HEK293 (cell line): Measurements from ENCODE around the gene FAM20B.

Source experiments
- CTCF ChIA-PET: fragments of 350-600 bp; formaldehyde crosslinking; extraction: SDS; loops from one replicate; lab custom pipeline; 2021; ENCODE audit warnings: antibody characterized with exemption; lab: Yijun Ruan, JAX
- POLR2A ChIA-PET: fragments of 300-600 bp; formaldehyde crosslinking; extraction: SDS; loops from one replicate; lab custom pipeline; 2020; ENCODE audit warnings: antibody characterized with exemption, inconsistent platforms; lab: Yijun Ruan, JAX
- H3K27ac ChIP-seq: fragments of 200-500 bp; sonication (Bioruptor generic); 2 replicates; pipeline ENCODE4 v1.5.1; 2014; ENCODE audit warnings: low read depth, low read length, control low read depth, inconsistent platforms; ENCODE audit errors: extremely low read depth
- H3K36me3 ChIP-seq, 2 experiments: fragments of 200-500 bp in 1 of 2; sonication (Bioruptor generic) in 1 of 2; 1 replicate in 1 of 2; 2 replicates in 1 of 2; pipeline ENCODE4 v1.5.1; 2014 to 2017; ENCODE audit warnings: inconsistent platforms in 2 of 2, low read length in 2 of 2; ENCODE audit not compliant: control insufficient read depth in 2 of 2, insufficient read depth in 1 of 2
- H3K4me1 ChIP-seq: fragments of 200-500 bp; sonication (Bioruptor generic); 2 replicates; pipeline ENCODE4 v1.5.1; 2014; ENCODE audit warnings: mild to moderate bottlenecking, low read length, inconsistent platforms; ENCODE audit not compliant: control insufficient read depth, insufficient read depth
- H3K4me3 ChIP-seq: 2 replicates; pipeline ENCODE4 v1.5.1; 2011; ENCODE audit warnings: low read depth, mild to moderate bottlenecking, control low read depth, low read length, moderate library complexity
- H3K9me3 ChIP-seq: fragments of 200-500 bp; sonication (Bioruptor generic); 2 replicates; pipeline ENCODE4 v1.5.1; 2014; ENCODE audit warnings: low read depth, low read length, inconsistent platforms; ENCODE audit not compliant: control insufficient read depth, insufficient read depth
- GLI4 ChIP-seq: fragments of 450-650 bp; formaldehyde crosslinking; IDR thresholded peaks from 2 replicates; pipeline ENCODE4 v1.5.1; 2016; ENCODE audit warnings: missing biosample characterization, missing genetic modification characterization
- MYNN ChIP-seq: fragments of 450-650 bp; formaldehyde crosslinking; IDR thresholded peaks from 2 replicates; pipeline ENCODE4 v1.5.1; 2016; ENCODE audit warnings: missing biosample characterization, missing genetic modification characterization, borderline replicate concordance
- SALL2 ChIP-seq: fragments of 450-650 bp; formaldehyde crosslinking; IDR thresholded peaks from 2 replicates; pipeline ENCODE4 v1.5.0; 2017; ENCODE audit warnings: missing biosample characterization, mild to moderate bottlenecking, missing genetic modification characterization, borderline replicate concordance
- ZBTB20 ChIP-seq: fragments of 450-650 bp; formaldehyde crosslinking; IDR thresholded peaks from 2 replicates; pipeline ENCODE4 v1.5.1; 2016; ENCODE audit warnings: missing biosample characterization, missing genetic modification characterization
- ZFP69B ChIP-seq: fragments of 450-650 bp; formaldehyde crosslinking; IDR thresholded peaks from 2 replicates; pipeline ENCODE4 v1.5.1; 2016; ENCODE audit warnings: missing biosample characterization, missing genetic modification characterization
- ZNF121 ChIP-seq: fragments of 450-650 bp; formaldehyde crosslinking; IDR thresholded peaks from 2 replicates; pipeline ENCODE4 v1.5.1; 2016; ENCODE audit warnings: missing biosample characterization, missing genetic modification characterization
- ZNF146 ChIP-seq: fragments of 450-650 bp; formaldehyde crosslinking; IDR thresholded peaks from 2 replicates; pipeline ENCODE4 v1.5.1; 2016; ENCODE audit warnings: missing biosample characterization, missing genetic modification characterization
- ZNF221 ChIP-seq: fragments of 450-650 bp; formaldehyde crosslinking; IDR thresholded peaks from 2 replicates; pipeline ENCODE4 v1.5.1; 2017; ENCODE audit warnings: missing biosample characterization, missing genetic modification characterization, borderline replicate concordance
- ZNF223 ChIP-seq: fragments of 450-650 bp; formaldehyde crosslinking; IDR thresholded peaks from 2 replicates; pipeline ENCODE4 v1.5.1; 2016; ENCODE audit warnings: missing biosample characterization, missing genetic modification characterization
- ZNF24 ChIP-seq: fragments of 450-650 bp; formaldehyde crosslinking; IDR thresholded peaks from 2 replicates; pipeline ENCODE4 v1.5.1; 2016; ENCODE audit warnings: missing biosample characterization, missing genetic modification characterization
- ZNF292 ChIP-seq: fragments of 450-650 bp; formaldehyde crosslinking; IDR thresholded peaks from 2 replicates; pipeline ENCODE4 v1.5.1; 2016; ENCODE audit warnings: low read depth, missing biosample characterization, missing genetic modification characterization, borderline replicate concordance
- ZNF335 ChIP-seq: fragments of 450-650 bp; formaldehyde crosslinking; conservative IDR thresholded peaks from 2 replicates; pipeline ENCODE4 v1.5.1; 2016; ENCODE audit warnings: missing biosample characterization, missing genetic modification characterization
- ZNF423 ChIP-seq: fragments of 450-650 bp; formaldehyde crosslinking; IDR thresholded peaks from 2 replicates; pipeline ENCODE4 v1.5.1; 2016; ENCODE audit warnings: missing biosample characterization, missing genetic modification characterization
- ZNF426 ChIP-seq: fragments of 450-650 bp; formaldehyde crosslinking; IDR thresholded peaks from 2 replicates; pipeline ENCODE4 v1.5.1; 2017; ENCODE audit warnings: missing biosample characterization, missing genetic modification characterization, mild to moderate bottlenecking, inconsistent platforms, moderate library complexity
- ZNF48 ChIP-seq: fragments of 450-650 bp; formaldehyde crosslinking; IDR thresholded peaks from 2 replicates; pipeline ENCODE4 v1.5.1; 2016; ENCODE audit warnings: missing biosample characterization, missing genetic modification characterization
- ZNF521 ChIP-seq: fragments of 450-650 bp; formaldehyde crosslinking; IDR thresholded peaks from 2 replicates; pipeline ENCODE4 v1.5.1; 2017; ENCODE audit warnings: missing biosample characterization, mild to moderate bottlenecking, missing genetic modification characterization
- ZNF529 ChIP-seq: fragments of 450-650 bp; formaldehyde crosslinking; IDR thresholded peaks from 2 replicates; pipeline ENCODE4 v1.5.1; 2017; ENCODE audit warnings: missing genetic modification characterization, missing biosample characterization; ENCODE audit not compliant: insufficient replicate concordance
- ZNF623 ChIP-seq: fragments of 450-650 bp; formaldehyde crosslinking; IDR thresholded peaks from 2 replicates; pipeline ENCODE4 v1.5.1; 2016; ENCODE audit warnings: missing biosample characterization, missing genetic modification characterization
- ZNF654 ChIP-seq: fragments of 450-650 bp; formaldehyde crosslinking; IDR thresholded peaks from 2 replicates; pipeline ENCODE4 v1.5.1; 2016; ENCODE audit warnings: low read depth, missing biosample characterization, missing genetic modification characterization
- ZNF664 ChIP-seq: fragments of 450-650 bp; formaldehyde crosslinking; IDR thresholded peaks from 2 replicates; pipeline ENCODE4 v1.5.1; 2016; ENCODE audit warnings: missing biosample characterization, missing genetic modification characterization
- ZNF792 ChIP-seq: fragments of 450-650 bp; formaldehyde crosslinking; IDR thresholded peaks from 2 replicates; pipeline ENCODE4 v1.5.1; 2016; ENCODE audit warnings: missing biosample characterization, missing genetic modification characterization
- ZNF837 ChIP-seq: fragments of 450-650 bp; formaldehyde crosslinking; IDR thresholded peaks from 2 replicates; pipeline ENCODE4 v1.5.1; 2016; ENCODE audit warnings: missing biosample characterization, missing genetic modification characterization
- TF ChIP-seq, protein P1 (sequence below): fragments of 450-650 bp; formaldehyde crosslinking; IDR thresholded peaks from 2 replicates; pipeline ENCODE4 v1.5.1; 2016; ENCODE audit warnings: missing biosample characterization, missing genetic modification characterization
- TF ChIP-seq, protein P2 (sequence below): fragments of 450-650 bp; formaldehyde crosslinking; IDR thresholded peaks from 2 replicates; pipeline ENCODE4 v1.5.1; 2016; ENCODE audit warnings: missing biosample characterization, missing genetic modification characterization
- TF ChIP-seq, protein P3 (sequence below): fragments of 450-650 bp; formaldehyde crosslinking; IDR thresholded peaks from 2 replicates; pipeline ENCODE4 v1.5.1; 2017; ENCODE audit warnings: missing biosample characterization, missing genetic modification characterization
- TF ChIP-seq, protein P4 (sequence below): fragments of 450-650 bp; formaldehyde crosslinking; conservative IDR thresholded peaks from 2 replicates; pipeline ENCODE4 v1.5.1; 2016; ENCODE audit warnings: low read depth, missing biosample characterization, missing genetic modification characterization
- TF ChIP-seq, protein P5 (sequence below): fragments of 450-650 bp; formaldehyde crosslinking; IDR thresholded peaks from 2 replicates; pipeline ENCODE4 v1.5.1; 2016; ENCODE audit warnings: missing biosample characterization, missing genetic modification characterization

The FAM20B gene

DNA sequence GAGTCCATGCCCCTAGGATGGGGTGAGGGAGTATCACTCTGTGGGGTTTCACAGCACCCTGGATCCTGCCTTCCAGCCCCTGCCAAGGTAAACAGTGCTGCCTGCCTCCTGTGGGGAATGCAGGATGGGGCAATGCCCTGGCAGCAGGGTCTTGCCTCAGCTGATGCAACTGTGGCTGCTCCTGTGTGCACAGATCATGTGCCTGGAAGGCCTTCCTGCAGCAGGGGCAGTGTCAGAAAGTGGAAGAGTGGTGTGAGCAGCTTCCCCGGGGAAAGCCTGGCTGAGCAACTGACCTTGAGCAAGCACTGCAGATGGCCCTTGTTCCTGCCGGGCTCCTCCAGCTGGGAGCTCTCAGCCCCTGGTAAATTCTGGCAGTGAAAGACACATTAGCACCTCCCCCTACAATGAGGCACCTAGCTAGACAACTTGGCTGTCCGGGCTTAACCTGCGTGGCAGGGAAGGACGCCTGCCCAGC lies 66.0 kb downstream of the FAM20B start:
- Histone ChIP-seq H3K36me3 (peaks cover 7 to 91% of the 10 kb centered on the region in 2 experiments), H3K27ac (no peak overlapping the region), H3K4me3 (no peak overlapping the region), H3K9me3 (no peaks in the 10 kb centered on the region), H3K4me1 (no peaks in the 10 kb centered on the region)
- CTCF ChIA-PET, result interaction anchor here (0.6 to 1.1 kb wide), 2 partner anchors 17 to 29 kb away, joined by 3 read pairs; no protein-coding TSS in a partner anchor
- POLR2A ChIA-PET, result interaction anchor here (0.6 to 4.0 kb wide), 3 partner anchors 9 to 202 kb away, joined by 3 to 15 read pairs (median 6); partner anchors contain the start of genes SOAT1 and TOR3A
- TF ChIP-seq, protein P1, sequence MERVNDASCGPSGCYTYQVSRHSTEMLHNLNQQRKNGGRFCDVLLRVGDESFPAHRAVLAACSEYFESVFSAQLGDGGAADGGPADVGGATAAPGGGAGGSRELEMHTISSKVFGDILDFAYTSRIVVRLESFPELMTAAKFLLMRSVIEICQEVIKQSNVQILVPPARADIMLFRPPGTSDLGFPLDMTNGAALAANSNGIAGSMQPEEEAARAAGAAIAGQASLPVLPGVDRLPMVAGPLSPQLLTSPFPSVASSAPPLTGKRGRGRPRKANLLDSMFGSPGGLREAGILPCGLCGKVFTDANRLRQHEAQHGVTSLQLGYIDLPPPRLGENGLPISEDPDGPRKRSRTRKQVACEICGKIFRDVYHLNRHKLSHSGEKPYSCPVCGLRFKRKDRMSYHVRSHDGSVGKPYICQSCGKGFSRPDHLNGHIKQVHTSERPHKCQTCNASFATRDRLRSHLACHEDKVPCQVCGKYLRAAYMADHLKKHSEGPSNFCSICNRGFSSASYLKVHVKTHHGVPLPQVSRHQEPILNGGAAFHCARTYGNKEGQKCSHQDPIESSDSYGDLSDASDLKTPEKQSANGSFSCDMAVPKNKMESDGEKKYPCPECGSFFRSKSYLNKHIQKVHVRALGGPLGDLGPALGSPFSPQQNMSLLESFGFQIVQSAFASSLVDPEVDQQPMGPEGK (tag by site-specific recombination), result peak; percentile 48
- no peak for TF ChIP-seq ZNF837 (tag by site-specific recombination)
- peak; percentile 53; the same call in 1 of the 2 replicates for TF ChIP-seq ZNF423
- TF ChIP-seq ZNF623 (tag by site-specific recombination), result no peak
- TF ChIP-seq GLI4 (tag by site-specific recombination), result no peak
- no peak for TF ChIP-seq ZNF654 (tag by site-specific recombination)
- TF ChIP-seq ZNF223 (tag by site-specific recombination), result no peak
- no peak for TF ChIP-seq ZNF24
- TF ChIP-seq, protein P2, sequence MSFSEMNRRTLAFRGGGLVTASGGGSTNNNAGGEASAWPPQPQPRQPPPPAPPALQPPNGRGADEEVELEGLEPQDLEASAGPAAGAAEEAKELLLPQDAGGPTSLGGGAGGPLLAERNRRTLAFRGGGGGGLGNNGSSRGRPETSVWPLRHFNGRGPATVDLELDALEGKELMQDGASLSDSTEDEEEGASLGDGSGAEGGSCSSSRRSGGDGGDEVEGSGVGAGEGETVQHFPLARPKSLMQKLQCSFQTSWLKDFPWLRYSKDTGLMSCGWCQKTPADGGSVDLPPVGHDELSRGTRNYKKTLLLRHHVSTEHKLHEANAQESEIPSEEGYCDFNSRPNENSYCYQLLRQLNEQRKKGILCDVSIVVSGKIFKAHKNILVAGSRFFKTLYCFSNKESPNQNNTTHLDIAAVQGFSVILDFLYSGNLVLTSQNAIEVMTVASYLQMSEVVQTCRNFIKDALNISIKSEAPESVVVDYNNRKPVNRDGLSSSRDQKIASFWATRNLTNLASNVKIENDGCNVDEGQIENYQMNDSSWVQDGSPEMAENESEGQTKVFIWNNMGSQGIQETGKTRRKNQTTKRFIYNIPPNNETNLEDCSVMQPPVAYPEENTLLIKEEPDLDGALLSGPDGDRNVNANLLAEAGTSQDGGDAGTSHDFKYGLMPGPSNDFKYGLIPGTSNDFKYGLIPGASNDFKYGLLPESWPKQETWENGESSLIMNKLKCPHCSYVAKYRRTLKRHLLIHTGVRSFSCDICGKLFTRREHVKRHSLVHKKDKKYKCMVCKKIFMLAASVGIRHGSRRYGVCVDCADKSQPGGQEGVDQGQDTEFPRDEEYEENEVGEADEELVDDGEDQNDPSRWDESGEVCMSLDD (tag by site-specific recombination), result no peak
- TF ChIP-seq, protein P3, sequence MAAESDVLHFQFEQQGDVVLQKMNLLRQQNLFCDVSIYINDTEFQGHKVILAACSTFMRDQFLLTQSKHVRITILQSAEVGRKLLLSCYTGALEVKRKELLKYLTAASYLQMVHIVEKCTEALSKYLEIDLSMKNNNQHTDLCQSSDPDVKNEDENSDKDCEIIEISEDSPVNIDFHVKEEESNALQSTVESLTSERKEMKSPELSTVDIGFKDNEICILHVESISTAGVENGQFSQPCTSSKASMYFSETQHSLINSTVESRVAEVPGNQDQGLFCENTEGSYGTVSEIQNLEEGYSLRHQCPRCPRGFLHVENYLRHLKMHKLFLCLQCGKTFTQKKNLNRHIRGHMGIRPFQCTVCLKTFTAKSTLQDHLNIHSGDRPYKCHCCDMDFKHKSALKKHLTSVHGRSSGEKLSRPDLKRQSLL (tag by site-specific recombination), result no peak
- TF ChIP-seq ZNF146 (tag by site-specific recombination), result no peak
- no peak for TF ChIP-seq SALL2 (tag by site-specific recombination)
- TF ChIP-seq MYNN, result no peak
- TF ChIP-seq, protein P4, sequence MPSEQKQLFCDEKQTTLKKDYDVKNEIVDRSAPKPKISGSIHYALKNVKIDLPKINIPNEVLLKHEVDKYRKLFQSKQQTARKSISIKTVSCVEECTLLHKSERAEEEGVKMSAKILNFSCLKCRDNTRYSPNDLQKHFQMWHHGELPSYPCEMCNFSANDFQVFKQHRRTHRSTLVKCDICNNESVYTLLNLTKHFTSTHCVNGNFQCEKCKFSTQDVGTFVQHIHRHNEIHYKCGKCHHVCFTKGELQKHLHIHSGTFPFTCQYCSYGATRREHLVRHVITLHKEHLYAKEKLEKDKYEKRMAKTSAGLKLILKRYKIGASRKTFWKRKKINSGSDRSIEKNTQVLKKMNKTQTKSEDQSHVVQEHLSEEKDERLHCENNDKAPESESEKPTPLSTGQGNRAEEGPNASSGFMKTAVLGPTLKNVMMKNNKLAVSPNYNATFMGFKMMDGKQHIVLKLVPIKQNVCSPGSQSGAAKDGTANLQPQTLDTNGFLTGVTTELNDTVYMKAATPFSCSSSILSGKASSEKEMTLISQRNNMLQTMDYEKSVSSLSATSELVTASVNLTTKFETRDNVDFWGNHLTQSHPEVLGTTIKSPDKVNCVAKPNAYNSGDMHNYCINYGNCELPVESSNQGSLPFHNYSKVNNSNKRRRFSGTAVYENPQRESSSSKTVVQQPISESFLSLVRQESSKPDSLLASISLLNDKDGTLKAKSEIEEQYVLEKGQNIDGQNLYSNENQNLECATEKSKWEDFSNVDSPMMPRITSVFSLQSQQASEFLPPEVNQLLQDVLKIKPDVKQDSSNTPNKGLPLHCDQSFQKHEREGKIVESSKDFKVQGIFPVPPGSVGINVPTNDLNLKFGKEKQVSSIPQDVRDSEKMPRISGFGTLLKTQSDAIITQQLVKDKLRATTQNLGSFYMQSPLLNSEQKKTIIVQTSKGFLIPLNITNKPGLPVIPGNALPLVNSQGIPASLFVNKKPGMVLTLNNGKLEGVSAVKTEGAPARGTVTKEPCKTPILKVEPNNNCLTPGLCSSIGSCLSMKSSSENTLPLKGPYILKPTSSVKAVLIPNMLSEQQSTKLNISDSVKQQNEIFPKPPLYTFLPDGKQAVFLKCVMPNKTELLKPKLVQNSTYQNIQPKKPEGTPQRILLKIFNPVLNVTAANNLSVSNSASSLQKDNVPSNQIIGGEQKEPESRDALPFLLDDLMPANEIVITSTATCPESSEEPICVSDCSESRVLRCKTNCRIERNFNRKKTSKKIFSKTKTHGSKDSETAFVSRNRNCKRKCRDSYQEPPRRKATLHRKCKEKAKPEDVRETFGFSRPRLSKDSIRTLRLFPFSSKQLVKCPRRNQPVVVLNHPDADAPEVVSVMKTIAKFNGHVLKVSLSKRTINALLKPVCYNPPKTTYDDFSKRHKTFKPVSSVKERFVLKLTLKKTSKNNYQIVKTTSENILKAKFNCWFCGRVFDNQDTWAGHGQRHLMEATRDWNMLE (tag by site-specific recombination), result no peak
- peak; percentile 52; the same call in 1 of the 2 replicates for TF ChIP-seq ZNF335 (tag by site-specific recombination)
- TF ChIP-seq ZNF664 (tag by site-specific recombination), result no peak
- TF ChIP-seq ZNF48 (tag by site-specific recombination), result no peak
- TF ChIP-seq ZBTB20 (tag by site-specific recombination), result peak; percentile 65; the same call in 1 of the 2 replicates
- no peak for TF ChIP-seq ZFP69B (tag by site-specific recombination)
- no peak for TF ChIP-seq ZNF521 (tag by site-specific recombination)
- TF ChIP-seq, protein P5, sequence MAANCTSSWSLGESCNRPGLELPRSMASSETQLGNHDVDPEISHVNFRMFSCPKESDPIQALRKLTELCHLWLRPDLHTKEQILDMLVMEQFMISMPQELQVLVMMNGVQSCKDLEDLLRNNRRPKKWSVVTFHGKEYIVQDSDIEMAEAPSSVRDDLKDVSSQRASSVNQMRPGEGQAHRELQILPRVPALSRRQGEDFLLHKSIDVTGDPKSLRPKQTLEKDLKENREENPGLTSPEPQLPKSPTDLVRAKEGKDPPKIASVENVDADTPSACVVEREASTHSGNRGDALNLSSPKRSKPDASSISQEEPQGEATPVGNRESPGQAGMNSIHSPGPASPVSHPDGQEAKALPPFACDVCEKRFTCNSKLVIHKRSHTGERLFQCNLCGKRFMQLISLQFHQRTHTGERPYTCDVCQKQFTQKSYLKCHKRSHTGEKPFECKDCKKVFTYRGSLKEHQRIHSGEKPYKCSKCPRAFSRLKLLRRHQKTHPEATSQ, result no peak
- no peak for TF ChIP-seq ZNF292
- no peak for TF ChIP-seq ZNF221 (tag by site-specific recombination)
- TF ChIP-seq ZNF792 (tag by site-specific recombination), result no peak
- no peak for TF ChIP-seq ZNF529 (tag by site-specific recombination)
- TF ChIP-seq ZNF426, result no peak
- TF ChIP-seq ZNF121 (tag by site-specific recombination), result no peak
